RWPE1 (cell line): Measurements from ENCODE around the gene PTPRK.

Source experiments
- CTCF ChIA-PET: fragments of 350-600 bp; sonication (Branson Sonifier 250); formaldehyde crosslinking; extraction: SDS; loops from one replicate; lab custom pipeline; 2021; lab: Yijun Ruan, JAX
- POLR2A ChIA-PET: fragments of 400-600 bp; formaldehyde crosslinking; extraction: SDS; loops from one replicate; lab custom pipeline; 2020; ENCODE audit warnings: antibody characterized with exemption; ENCODE audit not compliant: low non-redundant PET; lab: Yijun Ruan, JAX
- DNase-seq: peaks from one replicate; pipeline ENCODE4 v3.0.0; 2012; ENCODE audit warnings: low spot score
- H3K27ac ChIP-seq: fragments of 450-650 bp; 2 replicates; pipeline ENCODE4 v1.5.1; 2017
- TF ChIP-seq, protein P1 (sequence below): fragments of 450-650 bp; conservative IDR thresholded peaks from 2 replicates; pipeline ENCODE4 v1.5.1; 2017; ENCODE audit warnings: low read depth, mild to moderate bottlenecking

The PTPRK gene

DNA sequence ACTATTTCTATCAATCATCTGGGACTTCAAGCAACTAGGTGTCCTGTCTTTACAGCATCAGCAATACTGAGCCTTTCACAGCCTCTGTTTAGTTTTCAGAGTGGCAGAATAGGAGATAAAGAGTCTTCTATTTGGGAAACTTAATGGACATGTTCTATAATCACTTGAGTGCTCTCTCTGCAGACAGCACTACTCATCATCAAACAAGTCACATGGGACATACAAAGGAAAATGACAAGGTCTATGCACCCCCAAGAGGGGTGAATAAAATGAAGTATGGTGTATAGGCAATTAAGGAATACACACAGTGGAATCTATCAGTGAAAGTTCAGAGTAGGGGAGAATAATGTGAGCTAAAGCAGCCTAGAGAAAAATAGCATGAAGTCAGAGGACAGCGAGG, 381.7 kb downstream of the PTPRK start:
- TF ChIP-seq, protein P1, sequence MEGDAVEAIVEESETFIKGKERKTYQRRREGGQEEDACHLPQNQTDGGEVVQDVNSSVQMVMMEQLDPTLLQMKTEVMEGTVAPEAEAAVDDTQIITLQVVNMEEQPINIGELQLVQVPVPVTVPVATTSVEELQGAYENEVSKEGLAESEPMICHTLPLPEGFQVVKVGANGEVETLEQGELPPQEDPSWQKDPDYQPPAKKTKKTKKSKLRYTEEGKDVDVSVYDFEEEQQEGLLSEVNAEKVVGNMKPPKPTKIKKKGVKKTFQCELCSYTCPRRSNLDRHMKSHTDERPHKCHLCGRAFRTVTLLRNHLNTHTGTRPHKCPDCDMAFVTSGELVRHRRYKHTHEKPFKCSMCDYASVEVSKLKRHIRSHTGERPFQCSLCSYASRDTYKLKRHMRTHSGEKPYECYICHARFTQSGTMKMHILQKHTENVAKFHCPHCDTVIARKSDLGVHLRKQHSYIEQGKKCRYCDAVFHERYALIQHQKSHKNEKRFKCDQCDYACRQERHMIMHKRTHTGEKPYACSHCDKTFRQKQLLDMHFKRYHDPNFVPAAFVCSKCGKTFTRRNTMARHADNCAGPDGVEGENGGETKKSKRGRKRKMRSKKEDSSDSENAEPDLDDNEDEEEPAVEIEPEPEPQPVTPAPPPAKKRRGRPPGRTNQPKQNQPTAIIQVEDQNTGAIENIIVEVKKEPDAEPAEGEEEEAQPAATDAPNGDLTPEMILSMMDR = no peak
- no peak overlapping the region for H3K27ac ChIP-seq
- POLR2A ChIA-PET = no interaction called here
- no peak for DNase-seq
- CTCF ChIA-PET = no interaction called here

DNA sequence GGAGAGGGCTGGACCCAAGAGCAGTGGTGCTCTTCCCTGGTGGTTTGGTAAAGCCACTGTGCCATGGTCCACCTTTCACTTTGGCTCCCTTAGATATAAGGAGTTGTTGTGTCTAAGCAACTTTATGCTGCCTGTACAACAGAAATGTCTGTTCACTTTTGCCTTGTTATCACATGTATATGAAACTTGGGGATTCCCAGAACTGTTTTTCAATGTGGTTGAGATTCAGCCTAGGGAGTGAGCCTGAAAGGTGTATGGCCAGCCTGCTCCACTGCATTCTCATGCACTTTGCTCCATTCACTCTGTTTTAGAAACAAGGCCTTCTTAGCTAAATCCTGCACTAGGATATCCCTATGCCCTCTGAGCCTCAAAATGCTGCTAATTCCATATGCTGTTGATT, 385.1 kb downstream of the PTPRK start:
- ChIA-PET POLR2A (no interaction called here), CTCF (interaction anchor here (0.6 to 0.7 kb wide), 2 partner anchors 56 to 465 kb away, joined by 3 to 5 read pairs; no protein-coding TSS in a partner anchor)
- TF ChIP-seq, protein P1 = no peak
- DNase-seq = no peak
- H3K27ac ChIP-seq = no peak overlapping the region

DNA sequence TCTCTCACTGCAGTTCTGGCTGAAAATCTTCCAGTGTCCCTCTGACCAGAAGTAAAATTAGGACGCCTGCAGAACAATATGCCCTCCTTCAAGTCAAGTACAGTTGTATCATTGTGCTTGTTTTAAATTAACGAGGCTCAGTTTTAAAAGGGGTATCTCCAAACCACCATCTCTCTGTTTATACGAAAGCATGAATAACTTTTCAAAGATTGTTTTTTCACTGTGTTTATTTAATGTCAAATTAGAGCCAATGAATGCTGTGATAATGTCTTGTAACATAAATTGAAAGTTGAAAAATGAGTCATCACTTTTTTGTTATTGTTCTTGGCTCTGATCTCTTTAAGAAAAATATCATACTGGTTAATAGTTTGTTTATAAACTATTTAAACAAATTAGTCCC, 388.8 kb downstream of the PTPRK start:
- CTCF ChIA-PET = interaction anchor here (0.7 kb wide), 1 partner anchor 80 kb away, joined by 3 read pairs; no protein-coding TSS in a partner anchor
- DNase-seq = no peak
- no peak overlapping the region for H3K27ac ChIP-seq
- TF ChIP-seq, protein P1 = no peak
- POLR2A ChIA-PET = no interaction called here

DNA sequence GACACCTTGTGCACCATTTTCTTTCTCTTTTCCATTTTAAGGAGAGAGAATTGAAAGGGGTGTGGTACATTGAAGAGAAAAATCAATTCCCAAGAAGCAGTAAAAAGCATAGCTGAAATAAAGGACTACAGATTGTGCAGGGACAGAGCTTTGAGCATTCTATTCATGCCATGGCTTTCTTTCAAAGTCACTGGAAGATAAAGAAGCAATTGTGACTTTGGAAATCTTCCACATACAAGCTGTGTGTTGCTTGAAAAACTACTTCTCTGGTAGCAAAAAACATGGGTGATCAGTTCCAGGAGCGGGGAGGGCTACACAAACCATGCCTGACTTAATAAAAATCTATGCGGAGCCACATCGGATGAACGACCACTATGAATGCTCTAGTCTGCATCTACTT, 389.4 kb downstream of the PTPRK start:
- ChIA-PET POLR2A (no interaction called here), CTCF (interaction anchor here (0.7 kb wide), 2 partner anchors 80 to 245 kb away, joined by 3 read pairs; no protein-coding TSS in a partner anchor)
- TF ChIP-seq, protein P1 = no peak
- DNase-seq = no peak
- no peak overlapping the region for H3K27ac ChIP-seq

DNA sequence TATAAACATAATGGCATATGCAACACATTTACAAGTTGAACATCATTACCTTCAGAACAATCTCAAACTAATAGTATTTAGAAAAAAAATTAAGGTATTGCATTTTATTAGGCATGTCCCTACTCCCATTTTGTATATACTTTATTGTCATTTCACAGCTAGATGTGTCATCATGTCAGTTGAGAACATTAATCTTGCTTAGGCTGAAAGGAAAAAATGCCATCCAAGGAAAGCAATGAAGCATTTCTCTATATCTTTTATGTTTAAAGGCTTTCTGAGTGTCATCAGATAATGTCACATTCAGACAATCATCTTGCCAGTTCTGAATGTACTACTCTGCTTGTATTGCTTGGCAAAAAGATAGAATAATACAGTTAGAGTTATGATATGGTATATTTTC, 390.7 kb downstream of the PTPRK start:
- no peak overlapping the region for H3K27ac ChIP-seq
- POLR2A ChIA-PET = no interaction called here
- CTCF ChIA-PET = no interaction called here
- no peak for DNase-seq
- TF ChIP-seq, protein P1 = no peak

DNA sequence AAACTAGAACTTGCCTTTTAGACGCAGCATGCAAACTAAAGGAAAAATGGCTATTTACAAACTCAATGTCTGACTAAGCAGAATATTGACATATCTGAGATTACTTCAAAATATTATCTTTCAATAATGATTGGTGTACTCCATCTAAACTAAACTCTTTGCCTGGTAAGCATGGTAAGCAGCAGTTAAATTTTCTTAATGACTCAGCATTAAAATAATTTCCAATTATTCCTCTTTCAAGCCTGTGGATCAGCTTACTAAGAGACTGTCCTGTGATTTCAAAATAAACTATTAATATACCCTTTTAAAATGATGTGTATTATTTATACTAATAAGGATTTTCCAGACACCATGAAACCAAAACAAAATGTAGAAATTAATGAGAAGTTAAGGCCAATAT, 392.7 kb downstream of the PTPRK start:
- no peak for DNase-seq
- POLR2A ChIA-PET = no interaction called here
- no peak overlapping the region for H3K27ac ChIP-seq
- CTCF ChIA-PET = no interaction called here
- TF ChIP-seq, protein P1 = no peak

DNA sequence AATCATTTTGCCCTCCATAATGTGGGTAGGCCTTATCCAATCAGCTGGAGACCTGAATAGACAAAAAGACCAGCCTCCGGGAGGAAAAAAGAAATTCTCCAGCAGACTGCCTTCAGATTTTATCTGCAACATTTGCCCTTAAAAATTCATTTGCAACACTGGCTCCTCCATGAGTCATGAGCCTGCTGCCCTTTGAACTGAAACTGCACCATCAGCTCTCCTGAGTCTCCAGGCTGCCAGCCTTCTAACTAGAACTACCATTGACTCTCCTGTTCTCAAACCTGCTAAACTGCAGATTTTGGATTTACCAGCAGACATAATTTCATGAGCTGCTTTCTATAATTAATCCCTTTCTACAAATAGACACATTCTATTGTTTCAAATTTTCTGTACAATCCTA, 395.7 kb downstream of the PTPRK start:
- ChIA-PET POLR2A (no interaction called here), CTCF (no interaction called here)
- no peak for DNase-seq
- no peak overlapping the region for H3K27ac ChIP-seq
- TF ChIP-seq, protein P1 = no peak
